ENCODE data around the gene HBS1L.

GRCh38 chr6:134930463-134930862, 124.2 kb downstream of the HBS1L start:
- TF ChIP-seq CTCF (conservative IDR thresholded peaks at IDR 0.05 in 1 of 2, IDR thresholded peaks at IDR 0.05 in 1 of 2; ENCODE audit: extremely low read depth in 1 of 2, insufficient read depth in 1 of 2, low read depth in 1 of 2, low read length in 2 of 2) (no peak), EZH2 (IDR thresholded peaks at IDR 0.05; ENCODE audit: borderline replicate concordance, low read length) (no peak)
